Stimulated activated CD8-positive, alpha-beta memory T cell treated with anti-CD3 and anti-CD28 coated beads, Interleukin-15, amount 100 ng/mL, for 1 hour (primary cell): ENCODE measurements around the gene LRFN2.

ENCODE experiments used
- DNase-seq: peaks from one replicate; pipeline ENCODE4 v3.0.0-alpha.2; 2020; ENCODE audit warnings: low read depth

The LRFN2 gene

DNA sequence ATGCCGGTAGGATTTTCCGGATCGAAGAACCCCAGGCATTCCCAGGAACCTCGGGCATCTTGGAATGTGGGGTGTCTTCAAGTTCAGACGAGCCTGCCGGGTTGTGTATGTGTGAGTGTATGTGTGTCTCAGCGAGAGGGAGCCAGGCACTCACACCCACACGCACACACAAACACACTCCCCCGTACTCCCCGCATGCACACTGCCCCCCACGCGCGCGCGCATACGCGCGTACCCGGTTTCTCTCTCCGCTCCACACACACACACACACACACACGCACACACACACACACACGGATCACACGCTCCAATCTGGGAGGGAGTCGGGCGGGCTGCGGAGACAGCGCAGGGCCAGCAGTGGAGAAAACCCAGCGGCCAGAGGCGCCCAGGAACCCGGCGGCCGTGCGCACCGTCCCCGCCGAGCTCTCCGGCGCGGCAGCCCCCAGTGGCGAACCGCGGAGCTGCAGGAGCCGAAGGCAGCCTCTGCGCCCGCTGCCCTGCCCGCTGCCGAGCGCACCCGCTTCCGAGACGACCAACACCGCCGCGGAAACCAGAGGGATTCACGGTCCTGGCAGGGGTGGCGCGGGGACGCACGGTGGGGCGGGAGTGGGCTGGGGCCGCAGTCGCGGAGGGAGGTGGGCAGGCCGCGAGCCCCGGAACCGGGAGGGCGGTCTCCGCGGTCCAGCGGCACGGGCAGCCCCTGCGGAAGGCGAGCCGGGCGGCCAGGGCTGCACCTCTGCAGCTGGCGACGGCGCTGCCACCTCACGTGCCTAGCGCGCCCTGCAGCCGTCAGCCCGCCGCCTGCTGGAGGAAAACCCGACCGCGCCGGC, at the start of gene LRFN2:
Gene LRFN2 (minus strand): TSS at position 125 of the 830 bp plus-strand sequence.
- DNase-seq: peak; percentile 24

- DNase-seq: no peak
These were observed 47.3 kb upstream of the LRFN2 start for GRCh38 chr6:40634429-40634828.

DNA sequence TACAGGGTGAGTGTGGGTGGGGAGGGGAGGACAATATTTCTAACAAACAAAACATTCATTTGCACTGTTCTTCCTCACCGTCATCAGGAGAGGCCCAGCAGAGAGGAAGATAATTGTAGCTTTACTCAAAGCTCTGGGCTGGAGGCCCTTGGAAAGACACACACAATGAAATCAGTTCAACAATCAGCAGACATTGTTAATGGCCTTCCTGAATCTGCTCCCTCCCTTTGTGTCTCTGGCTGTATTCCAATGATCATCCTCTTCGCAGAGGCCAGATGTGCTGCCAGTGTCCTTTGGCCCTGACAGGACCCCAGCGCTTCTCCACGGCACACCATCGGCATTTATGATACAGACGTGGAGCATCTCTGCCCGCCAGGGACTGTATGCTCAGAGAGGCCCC, 44.6 kb upstream of the LRFN2 start:
- no peak for DNase-seq

- DNase-seq: no peak
These were observed 43.3 kb upstream of the LRFN2 start for GRCh38 chr6:40630488-40630887.

DNA sequence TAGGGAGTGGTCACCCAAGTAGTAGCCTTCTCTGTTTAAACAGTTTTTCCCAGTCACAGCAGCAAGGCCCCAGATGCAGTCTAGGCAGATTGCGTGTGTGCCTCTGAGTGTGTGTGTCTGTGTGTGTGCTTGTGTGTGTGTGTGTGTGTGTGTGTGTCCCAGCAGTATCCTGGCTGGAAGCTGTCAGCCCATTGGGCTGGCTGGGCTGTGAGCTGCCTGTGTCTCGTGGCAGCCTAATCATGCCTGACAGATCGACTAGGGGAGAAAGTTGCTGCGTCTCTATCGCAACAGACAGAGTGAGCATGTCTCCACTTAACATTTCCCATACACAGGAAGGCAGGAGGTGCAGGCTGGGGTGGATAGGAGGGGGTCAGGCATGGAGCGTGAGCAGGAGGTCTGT, 42.9 kb upstream of the LRFN2 start:
- DNase-seq: no peak

GRCh38 chr6:40629463-40629862, 42.3 kb upstream of the LRFN2 start:
- DNase-seq: no peak

- no peak for DNase-seq
These were observed 40.2 kb upstream of the LRFN2 start for GRCh38 chr6:40627316-40627715.

DNA sequence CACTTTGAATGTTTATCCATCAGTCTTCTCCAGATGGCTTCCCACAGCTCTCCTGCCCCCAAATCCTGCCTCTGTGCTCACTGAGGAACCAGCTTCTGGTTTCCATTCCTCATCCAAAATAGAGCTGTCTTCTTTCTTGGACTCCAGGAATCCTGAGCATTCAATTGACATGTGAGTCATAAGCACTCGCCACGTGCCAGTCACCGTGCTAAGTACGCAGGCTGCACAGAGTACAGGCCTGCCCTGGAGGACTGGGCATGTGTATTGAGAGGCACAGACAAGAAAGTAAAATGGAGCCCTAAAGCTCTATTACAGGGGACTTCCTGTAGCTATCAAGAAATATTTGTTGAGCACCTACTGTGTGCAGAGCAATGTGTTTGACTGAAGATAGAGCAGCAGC, 39.7 kb upstream of the LRFN2 start:
- no peak for DNase-seq

DNA sequence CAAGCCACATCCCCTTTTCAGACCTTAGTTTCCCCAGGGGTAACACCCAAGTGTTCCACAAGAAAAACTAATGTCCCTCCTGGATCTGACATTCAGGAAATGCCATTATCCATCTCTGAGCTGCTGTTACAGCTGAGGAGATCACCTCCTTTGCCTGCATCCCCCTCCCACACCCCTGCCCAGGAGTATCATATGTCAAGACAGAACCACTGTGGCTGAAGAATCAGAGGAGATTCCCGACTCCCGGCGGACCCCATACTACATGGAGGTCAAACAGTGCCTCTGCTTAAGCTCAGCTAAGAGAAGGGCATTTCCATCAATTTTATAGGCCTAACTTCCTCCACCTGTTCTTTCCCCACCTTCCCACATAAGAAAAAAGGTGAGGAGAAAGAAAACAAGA, 36.8 kb upstream of the LRFN2 start:
- DNase-seq: no peak

GRCh38 chr6:40623178-40623577, 36.0 kb upstream of the LRFN2 start:
- no peak for DNase-seq

- no peak for DNase-seq
These were observed 33.5 kb upstream of the LRFN2 start for GRCh38 chr6:40620574-40621240.

DNA sequence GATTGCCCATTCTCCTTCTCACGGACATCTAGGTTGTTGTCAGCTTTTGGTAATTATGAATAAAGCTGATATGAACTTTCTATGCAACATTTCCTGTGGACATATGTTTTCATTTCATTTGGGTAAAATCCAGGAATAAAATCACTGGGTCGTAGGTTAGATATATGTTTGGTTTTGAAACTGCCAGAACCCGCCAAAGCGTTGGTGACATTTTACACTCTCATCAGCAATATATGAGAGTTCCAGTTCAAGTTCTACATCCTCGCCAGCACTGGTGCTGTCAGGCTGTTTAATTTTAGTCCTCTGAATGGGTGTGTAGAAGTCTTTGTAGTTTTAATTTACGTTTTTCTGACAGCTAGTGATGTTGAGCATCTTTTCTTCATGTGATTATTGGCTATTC, 27.5 kb upstream of the LRFN2 start:
- DNase-seq: no peak

- DNase-seq: no peak
These were observed 24.7 kb upstream of the LRFN2 start for GRCh38 chr6:40611912-40612311.

- DNase-seq: no peak
These were observed 24.3 kb upstream of the LRFN2 start for GRCh38 chr6:40611434-40611833.

GRCh38 chr6:40610229-40610628, 23.1 kb upstream of the LRFN2 start:
- DNase-seq: no peak

- no peak for DNase-seq
These were observed 19.8 kb upstream of the LRFN2 start for GRCh38 chr6:40606981-40607380.

DNA sequence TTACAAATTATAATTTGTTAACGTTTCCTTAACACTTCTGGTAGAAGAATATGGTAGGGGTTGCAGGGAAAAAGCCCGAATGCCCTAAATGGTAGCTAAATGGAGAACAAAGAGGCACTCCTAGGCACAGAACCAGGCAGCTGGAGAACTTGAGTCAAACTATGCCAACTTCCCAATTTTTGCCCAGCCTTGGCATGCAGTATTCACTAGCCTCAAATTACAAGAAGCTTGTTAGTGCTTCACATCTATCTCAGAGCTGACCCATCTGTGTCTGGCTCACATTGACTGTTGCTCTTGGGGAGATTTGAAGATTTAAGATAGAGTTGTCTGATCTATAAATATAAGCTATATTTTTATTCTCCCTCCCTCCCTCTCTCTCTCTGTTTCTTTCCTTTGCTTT, 19.4 kb upstream of the LRFN2 start:
- DNase-seq: no peak

DNA sequence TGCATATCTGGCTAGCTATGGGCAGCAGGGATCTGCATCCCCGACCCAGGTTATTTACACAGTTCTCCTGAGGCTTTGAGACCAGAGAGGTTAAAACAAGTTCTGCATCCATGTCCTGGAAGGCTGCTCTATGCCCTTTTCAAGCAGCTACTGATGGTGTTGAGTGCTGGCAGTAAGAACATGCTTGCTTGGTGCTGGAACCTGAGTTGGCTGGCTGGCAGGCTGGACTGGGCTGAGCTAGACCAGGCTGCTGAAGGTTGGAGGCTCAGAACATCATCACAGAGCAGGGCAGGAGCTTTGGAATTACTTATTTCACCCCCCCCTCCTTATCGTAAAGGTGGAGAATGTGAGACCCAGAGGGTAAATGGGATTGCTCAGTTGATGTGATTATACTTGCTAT, 16.9 kb upstream of the LRFN2 start:
- no peak for DNase-seq

DNA sequence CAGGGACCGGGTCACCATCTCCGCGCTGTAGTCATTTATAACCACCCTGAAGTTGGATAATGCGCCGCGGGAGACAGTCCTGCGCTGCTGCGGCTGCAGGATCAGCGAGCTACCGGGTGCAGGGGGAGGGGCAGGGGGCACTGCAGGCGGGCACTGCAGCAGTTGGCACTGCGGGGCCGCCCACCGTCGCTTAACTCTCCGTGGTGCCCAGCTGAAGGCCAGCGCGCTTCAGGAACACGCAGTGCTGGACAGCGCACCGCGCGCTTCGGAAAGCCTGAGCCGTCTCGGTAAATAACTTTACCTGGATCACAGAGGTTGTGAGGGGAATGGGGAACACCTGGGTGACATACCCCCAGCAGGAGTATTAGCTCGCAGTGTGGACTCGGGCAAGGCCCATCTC, 12.4 kb upstream of the LRFN2 start:
- DNase-seq: no peak

DNA sequence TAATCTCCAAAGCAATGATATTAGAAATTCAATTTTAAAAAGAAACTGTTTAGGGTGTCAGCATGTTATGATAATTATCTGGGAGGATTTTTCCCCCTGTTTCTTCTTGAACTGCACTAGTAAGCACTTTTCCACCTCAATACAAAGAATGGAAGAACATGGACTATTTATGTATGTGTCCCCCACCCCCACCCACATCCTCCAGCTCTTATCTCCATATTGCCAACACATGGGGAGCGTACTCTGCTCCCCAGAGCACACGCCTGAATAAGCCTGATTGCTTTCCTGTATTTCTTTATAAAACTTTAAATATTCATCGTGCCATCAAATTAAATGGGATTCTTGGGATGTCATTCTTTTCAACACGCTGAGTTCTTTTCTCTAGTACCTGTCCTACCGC, 11.4 kb upstream of the LRFN2 start:
- no peak for DNase-seq

GRCh38 chr6:40597301-40597700, 10.1 kb upstream of the LRFN2 start:
- DNase-seq: no peak

- DNase-seq: no peak
These were observed 1.3 kb upstream of the LRFN2 start for GRCh38 chr6:40588480-40588879.

- no peak for DNase-seq
These were observed 863 bp upstream of the LRFN2 start for GRCh38 chr6:40588070-40588384.
